ENCODE data around the gene TOPBP1.

- TF ChIP-seq POLR2A (IDR thresholded peaks at IDR 0.05) (no peak), EP300 (IDR thresholded peaks at IDR 0.05) (no peak)
Observed at GRCh38 chr3:133599280-133599679, 62.5 kb downstream of the TOPBP1 start.
